GM19328 (cell line): Measurements from ENCODE around the gene SIT1.

Experiments used
- ATAC-seq: cut with Tn5 transposase; IDR thresholded peaks from one replicate; pipeline ENCODE4 v1.9.1; 2021; ENCODE audit warnings: mild to moderate bottlenecking, moderate library complexity; ENCODE audit not compliant: unreplicated experiment

Gene SIT1

GRCh38 chr9:35682520-35683315 is 32.0 kb upstream of the SIT1 start:
- no peak for ATAC-seq

- no peak for ATAC-seq
Observed at GRCh38 chr9:35682051-35682450, 31.3 kb upstream of the SIT1 start.

DNA sequence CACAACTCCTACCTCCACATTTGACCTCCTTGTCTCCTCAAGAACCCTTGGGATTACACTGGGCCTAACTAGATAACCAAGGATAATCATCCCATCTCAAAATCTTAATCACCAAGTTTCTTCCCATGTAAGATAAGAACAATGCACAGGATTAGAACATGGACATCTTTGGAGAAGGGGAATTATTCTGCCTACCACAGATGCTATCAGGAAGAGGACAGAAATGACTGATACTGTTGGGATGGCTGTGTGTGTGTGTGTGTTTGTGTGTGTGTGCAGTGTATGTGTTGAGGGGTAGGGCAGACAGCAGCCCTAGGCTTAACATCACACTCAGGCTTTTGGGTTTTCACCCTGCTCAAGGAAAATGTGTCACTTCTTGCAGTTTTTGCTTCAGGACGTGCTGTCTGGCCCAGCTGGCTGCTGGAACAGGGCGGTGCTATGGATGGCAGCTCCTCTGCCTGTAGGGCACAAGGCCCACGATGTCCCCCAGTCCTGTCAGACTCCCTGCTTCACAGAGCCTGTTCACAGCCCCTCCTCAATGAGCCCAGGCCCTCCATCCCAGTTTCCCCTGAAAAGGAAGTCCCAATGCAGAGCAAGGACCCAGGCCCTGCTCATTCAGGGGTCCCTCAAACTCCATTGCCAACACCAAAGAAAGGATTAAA is 30.7 kb upstream of the SIT1 start:
- no peak for ATAC-seq

- no peak for ATAC-seq
Observed at GRCh38 chr9:35680331-35681105, 29.8 kb upstream of the SIT1 start.

GRCh38 chr9:35679766-35680330 is 29.1 kb upstream of the SIT1 start:
- no peak for ATAC-seq

DNA sequence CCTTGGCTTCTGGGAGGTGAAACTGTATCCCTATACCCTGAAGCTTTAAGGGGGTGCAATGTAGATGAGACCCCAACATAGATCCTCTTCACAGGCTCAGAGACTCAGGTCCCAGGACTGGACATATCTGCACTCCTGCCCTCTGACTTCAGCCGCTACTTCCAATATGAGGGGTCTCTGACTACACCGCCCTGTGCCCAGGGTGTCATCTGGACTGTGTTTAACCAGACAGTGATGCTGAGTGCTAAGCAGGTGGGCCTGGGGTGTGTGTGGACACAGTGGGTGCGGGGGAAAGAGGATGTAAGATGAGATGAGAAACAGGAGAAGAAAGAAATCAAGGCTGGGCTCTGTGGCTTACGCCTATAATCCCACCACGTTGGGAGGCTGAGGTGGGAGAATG is 28.4 kb upstream of the SIT1 start:
- no peak for ATAC-seq

DNA sequence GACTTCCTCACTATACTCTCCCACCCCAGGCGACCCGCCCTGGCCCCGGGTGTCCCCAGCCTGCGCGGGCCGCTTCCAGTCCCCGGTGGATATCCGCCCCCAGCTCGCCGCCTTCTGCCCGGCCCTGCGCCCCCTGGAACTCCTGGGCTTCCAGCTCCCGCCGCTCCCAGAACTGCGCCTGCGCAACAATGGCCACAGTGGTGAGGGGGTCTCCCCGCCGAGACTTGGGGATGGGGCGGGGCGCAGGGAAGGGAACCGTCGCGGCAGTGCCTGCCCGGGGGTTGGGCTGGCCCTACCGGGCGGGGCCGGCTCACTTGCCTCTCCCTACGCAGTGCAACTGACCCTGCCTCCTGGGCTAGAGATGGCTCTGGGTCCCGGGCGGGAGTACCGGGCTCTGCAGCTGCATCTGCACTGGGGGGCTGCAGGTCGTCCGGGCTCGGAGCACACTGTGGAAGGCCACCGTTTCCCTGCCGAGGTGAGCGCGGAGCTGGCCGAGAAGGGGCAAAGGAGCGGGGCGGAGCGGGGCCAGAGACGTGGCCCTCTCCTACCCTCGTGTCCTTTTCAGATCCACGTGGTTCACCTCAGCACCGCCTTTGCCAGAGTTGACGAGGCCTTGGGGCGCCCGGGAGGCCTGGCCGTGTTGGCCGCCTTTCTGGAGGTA is 25.1 kb upstream of the SIT1 start:
- no peak for ATAC-seq

DNA sequence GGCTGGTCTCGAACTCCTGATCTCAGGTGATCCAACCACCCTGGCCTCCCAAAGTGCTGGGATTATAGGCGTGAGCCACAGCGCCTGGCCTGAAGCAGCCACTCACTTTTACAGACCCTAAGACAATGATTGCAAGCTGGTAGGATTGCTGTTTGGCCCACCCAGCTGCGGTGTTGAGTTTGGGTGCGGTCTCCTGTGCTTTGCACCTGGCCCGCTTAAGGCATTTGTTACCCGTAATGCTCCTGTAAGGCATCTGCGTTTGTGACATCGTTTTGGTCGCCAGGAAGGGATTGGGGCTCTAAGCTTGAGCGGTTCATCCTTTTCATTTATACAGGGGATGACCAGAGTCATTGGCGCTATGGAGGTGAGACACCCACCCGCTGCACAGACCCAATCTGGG is 24.5 kb upstream of the SIT1 start:
- ATAC-seq = no peak

DNA sequence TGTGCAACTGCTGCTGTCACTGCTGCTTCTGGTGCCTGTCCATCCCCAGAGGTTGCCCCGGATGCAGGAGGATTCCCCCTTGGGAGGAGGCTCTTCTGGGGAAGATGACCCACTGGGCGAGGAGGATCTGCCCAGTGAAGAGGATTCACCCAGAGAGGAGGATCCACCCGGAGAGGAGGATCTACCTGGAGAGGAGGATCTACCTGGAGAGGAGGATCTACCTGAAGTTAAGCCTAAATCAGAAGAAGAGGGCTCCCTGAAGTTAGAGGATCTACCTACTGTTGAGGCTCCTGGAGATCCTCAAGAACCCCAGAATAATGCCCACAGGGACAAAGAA is 23.3 kb upstream of the SIT1 start:
- no peak for ATAC-seq

DNA sequence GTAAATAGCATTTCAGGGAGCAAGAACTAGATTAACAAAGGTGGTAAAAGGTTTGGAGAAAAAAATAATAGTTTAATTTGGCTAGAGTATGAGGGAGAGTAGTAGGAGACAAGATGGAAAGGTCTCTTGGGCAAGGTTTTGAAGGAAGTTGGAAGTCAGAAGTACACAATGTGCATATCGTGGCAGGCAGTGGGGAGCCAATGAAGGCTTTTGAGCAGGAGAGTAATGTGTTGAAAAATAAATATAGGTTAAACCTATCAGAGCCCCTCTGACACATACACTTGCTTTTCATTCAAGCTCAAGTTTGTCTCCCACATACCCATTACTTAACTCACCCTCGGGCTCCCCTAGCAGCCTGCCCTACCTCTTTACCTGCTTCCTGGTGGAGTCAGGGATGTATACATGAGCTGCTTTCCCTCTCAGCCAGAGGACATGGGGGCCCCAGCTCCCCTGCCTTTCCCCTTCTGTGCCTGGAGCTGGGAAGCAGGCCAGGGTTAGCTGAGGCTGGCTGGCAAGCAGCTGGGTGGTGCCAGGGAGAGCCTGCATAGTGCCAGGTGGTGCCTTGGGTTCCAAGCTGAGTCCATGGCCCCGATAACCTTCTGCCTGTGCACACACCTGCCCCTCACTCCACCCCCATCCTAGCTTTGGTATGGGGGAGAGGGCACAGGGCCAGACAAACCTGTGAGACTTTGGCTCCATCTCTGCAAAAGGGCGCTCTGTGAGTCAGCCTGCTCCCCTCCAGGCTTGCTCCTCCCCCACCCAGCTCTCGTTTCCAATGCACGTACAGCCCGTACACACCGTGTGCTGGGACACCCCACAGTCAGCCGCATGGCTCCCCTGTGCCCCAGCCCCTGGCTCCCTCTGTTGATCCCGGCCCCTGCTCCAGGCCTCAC is 22.6 kb upstream of the SIT1 start, which contains the start of gene CA9:
CA9 (plus strand) TSS at position 797 of the 893 bp plus-strand sequence; CDS start at position 829, 32 bp downstream.
- ATAC-seq = no peak

- no peak for ATAC-seq
Observed at GRCh38 chr9:35669331-35670145, 18.8 kb upstream of the SIT1 start.

DNA sequence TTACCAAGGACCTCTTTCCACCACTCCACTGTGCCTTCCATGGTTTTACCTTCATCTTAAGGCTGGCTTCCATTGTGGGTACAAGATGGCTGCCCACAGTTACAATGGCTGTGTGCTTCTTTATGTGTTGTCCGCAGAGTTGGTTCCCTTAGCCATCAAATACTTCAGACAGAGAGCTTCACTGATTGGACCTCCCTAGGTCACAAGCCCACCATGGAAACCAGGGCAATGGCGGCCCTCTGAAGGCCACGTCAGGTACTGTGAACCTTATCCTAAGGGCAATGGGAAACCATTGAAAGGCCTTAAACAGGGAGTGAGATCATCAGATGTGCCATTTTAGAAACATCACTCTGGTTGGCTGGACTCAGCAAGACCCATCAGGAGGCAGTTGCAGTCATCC is 17.2 kb upstream of the SIT1 start:
- ATAC-seq = no peak

DNA sequence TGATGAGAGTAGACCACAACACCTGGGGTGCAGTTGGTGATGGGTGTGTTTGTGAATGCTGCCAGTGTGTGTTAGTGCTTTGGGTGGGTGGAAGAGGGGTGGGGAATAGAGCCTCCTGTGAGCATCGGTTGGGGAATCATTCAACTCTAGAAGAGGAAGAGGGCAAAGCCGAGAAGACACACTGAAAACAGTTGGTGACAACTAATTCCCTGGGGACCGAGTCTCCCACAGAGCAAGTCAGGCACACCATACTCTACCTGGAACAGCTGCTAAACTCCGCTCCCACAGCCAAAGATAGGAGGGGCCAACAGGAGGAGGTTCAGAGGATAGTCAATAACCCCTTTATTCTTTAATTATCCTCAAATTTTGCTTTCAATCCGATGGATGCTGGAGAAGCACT is 15.8 kb upstream of the SIT1 start:
- no peak for ATAC-seq

DNA sequence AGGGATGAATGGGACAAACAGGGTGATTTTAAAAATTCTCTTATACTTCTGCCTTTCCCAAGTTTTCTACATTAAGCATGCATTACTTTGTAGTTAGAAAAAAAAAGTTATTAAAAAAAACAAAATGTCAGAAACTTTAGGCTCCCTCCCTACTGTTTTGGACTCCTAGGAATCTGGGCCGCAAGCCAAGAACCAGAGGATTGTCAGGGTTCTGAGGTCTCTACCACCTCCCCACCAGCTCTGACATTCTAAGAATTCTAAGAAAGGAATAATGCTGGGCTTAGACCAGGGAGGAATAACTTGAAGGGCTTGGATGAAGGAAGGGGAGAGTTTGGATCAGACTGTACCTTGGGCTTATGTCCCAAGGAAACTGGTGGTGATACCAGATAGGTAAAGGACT is 15.3 kb upstream of the SIT1 start:
- ATAC-seq = no peak

DNA sequence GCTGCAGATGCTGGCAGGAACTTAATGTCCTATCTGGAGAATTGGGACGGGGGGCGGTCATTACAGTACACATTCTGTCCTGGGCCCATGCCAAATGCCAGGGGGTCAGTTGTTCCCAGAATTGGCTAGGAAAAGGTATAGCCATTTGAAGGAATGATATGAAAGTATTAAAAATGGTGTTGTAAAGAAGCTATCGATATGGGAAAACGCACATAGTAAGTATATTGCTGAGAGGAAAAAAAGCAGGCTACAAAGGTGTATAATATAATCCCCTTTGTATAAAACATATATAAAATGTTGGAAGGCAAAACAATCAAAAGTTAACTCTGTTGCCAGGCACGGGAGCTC is 14.7 kb upstream of the SIT1 start:
- ATAC-seq = no peak

- ATAC-seq = peak; percentile 57
Observed at GRCh38 chr9:35664531-35665470, 14.1 kb upstream of the SIT1 start, which contains the start of gene ARHGEF39. Gene ARHGEF39 (minus strand): TSS chr9:35665195. CDS start chr9:35665169, 26 bp downstream.

- no peak for ATAC-seq
Observed at GRCh38 chr9:35662437-35662836, 11.7 kb upstream of the SIT1 start.

DNA sequence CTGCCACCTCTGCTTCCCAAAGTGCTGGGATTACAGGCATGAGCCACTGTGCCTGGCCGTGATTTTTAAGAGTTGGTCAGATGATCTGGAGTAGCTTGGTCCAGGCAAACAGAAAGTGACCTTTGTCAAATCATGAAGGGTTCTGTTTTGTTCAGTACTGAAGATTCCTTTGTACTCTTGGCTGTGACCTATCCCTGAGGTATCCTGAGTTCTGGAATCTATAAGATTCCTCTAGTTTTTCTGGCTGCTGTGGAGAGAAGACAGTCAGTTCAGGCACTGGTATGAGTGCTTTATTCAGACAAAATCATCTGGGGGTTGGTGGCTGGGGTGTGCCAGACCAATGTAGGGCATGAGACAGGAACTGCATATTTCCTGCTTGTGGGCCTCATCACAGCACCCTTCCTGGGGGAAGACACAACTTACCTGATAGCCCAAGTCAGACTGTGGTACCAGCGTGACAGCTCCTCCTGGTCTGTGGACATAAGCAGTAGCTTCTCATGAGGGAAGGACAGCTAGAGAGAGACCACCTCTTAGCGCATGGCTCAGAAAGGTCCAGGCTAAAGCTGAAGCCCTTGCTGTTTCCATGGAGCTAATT is 11.1 kb upstream of the SIT1 start:
- no peak for ATAC-seq
